ENCODE data around the gene SGK2.

DNA sequence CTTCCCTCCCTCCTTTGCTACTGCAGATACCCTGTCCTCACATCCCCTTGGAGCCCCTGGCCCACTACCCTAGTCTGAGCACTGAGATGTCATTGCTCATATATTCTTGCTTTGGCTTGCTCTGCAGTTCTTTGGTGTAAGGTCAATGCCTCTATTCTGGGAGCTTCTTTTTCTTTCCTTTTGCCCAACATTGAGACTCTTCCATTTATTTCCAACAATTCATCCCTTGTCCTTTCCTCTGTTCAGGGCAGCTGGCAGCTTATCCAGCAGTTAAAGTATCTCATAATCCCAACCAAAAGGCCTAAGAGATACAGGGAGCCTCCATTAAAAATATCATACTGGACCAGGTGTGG is 27.8 kb upstream of the SGK2 start:
- TF ChIP-seq, protein P1, sequence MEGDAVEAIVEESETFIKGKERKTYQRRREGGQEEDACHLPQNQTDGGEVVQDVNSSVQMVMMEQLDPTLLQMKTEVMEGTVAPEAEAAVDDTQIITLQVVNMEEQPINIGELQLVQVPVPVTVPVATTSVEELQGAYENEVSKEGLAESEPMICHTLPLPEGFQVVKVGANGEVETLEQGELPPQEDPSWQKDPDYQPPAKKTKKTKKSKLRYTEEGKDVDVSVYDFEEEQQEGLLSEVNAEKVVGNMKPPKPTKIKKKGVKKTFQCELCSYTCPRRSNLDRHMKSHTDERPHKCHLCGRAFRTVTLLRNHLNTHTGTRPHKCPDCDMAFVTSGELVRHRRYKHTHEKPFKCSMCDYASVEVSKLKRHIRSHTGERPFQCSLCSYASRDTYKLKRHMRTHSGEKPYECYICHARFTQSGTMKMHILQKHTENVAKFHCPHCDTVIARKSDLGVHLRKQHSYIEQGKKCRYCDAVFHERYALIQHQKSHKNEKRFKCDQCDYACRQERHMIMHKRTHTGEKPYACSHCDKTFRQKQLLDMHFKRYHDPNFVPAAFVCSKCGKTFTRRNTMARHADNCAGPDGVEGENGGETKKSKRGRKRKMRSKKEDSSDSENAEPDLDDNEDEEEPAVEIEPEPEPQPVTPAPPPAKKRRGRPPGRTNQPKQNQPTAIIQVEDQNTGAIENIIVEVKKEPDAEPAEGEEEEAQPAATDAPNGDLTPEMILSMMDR (IDR thresholded peaks at IDR 0.05): no peak
- no peak for TF ChIP-seq EZH2 (IDR thresholded peaks at IDR 0.05)
- no peak for TF ChIP-seq EZH2phosphoT487 (IDR thresholded peaks at IDR 0.05)
